ENCODE measurements around the gene GDPD5. TPM values are rescaled to one million over a fixed set of nuclear protein-coding genes. Genes with fewer than 3 reads are reported as not detected.

GDPD5 gene
- polyA plus RNA-seq, 3 donors, result 4.9 to 39.0 (median 7.6) TPM

- Histone ChIP-seq H3K79me2 (ENCODE audit: insufficient read depth, low read length) (peaks cover 6% of the 10 kb centered on the region), H3K4me3 (replicated peaks in 1 of 3; ENCODE audit: low read depth in 2 of 3, low read length in 3 of 3) (no peak overlapping the region), H3K4me2 (replicated peaks; ENCODE audit: extremely low read depth, low read length, poor library complexity, severe bottlenecking) (no peak overlapping the region), H3K4me1 (ENCODE audit: control insufficient read depth in 1 of 2, insufficient read depth in 2 of 2, low read length in 2 of 2) (peaks cover 42 to 44% of the 10 kb centered on the region in 2 donors), H3K36me3 (replicated peaks in 1 of 2; ENCODE audit: control insufficient read depth in 1 of 2, insufficient read depth in 2 of 2, low read length in 2 of 2) (no peaks in the 10 kb centered on the region), H3K27me3 (ENCODE audit: control insufficient read depth in 2 of 2, insufficient read depth in 2 of 2, low read length in 2 of 2) (no peaks in the 10 kb centered on the region), H2AFZ (ENCODE audit: insufficient read depth, low read depth, low read length, poor library complexity, severe bottlenecking) (no peak overlapping the region), H3K27ac (ENCODE audit: low read depth in 1 of 2, low read length in 2 of 2) (peak overlapping the region in 1 of 2 donors; percentile 11), H4K20me1 (ENCODE audit: insufficient read depth, low read length) (no peaks in the 10 kb centered on the region), H3K9me3 (replicated peaks in 1 of 2; ENCODE audit: control insufficient read depth in 1 of 2, insufficient read depth in 1 of 2, low read length in 2 of 2) (no peaks in the 10 kb centered on the region), H3K9ac (ENCODE audit: insufficient read depth, low read length, poor library complexity, severe bottlenecking) (no peak overlapping the region)
- peak overlapping the region in 3 of 7 donors; percentile 40 to 75 (median 43) for H3K27ac Mint-ChIP-seq
- peaks cover 0 to 2% (median 0%) of the 10 kb centered on the region in 7 donors for H3K9me3 Mint-ChIP-seq
- peaks cover 52% of the 10 kb centered on the region for H3K4me1 Mint-ChIP-seq
- TF ChIP-seq CTCF (IDR thresholded peaks at IDR 0.05), result no peak
- peaks cover 2 to 3% of the 10 kb centered on the region in 2 donors for H3K36me3 Mint-ChIP-seq
- no peak for DNase-seq
- intact Hi-C loops (cut with micrococcal nuclease), result no loop called here
- peaks cover 0 to 4% (median 2%) of the 10 kb centered on the region in 3 donors for H3K27me3 Mint-ChIP-seq (ENCODE audit: low read depth in 3 of 3)
- no peak overlapping the region for H3K4me3 Mint-ChIP-seq
- 95% methylated on average over 2 of the region's 3 CpGs for WGBS (ENCODE audit: insufficient coverage)
These were observed 18.2 kb downstream of the GDPD5 start for GRCh38 chr11:75507571-75507970.

GRCh38 chr11:75506827-75507226 lies 18.9 kb downstream of the GDPD5 start:
- Histone ChIP-seq H3K27ac (ENCODE audit: low read depth in 1 of 2, low read length in 2 of 2) (no peak overlapping the region), H2AFZ (ENCODE audit: insufficient read depth, low read depth, low read length, poor library complexity, severe bottlenecking) (no peak overlapping the region), H4K20me1 (ENCODE audit: insufficient read depth, low read length) (no peaks in the 10 kb centered on the region), H3K36me3 (replicated peaks in 1 of 2; ENCODE audit: control insufficient read depth in 1 of 2, insufficient read depth in 2 of 2, low read length in 2 of 2) (no peaks in the 10 kb centered on the region), H3K4me1 (ENCODE audit: control insufficient read depth in 1 of 2, insufficient read depth in 2 of 2, low read length in 2 of 2) (peaks cover 42 to 44% of the 10 kb centered on the region in 2 donors), H3K27me3 (ENCODE audit: control insufficient read depth in 2 of 2, insufficient read depth in 2 of 2, low read length in 2 of 2) (no peaks in the 10 kb centered on the region), H3K9me3 (replicated peaks in 1 of 2; ENCODE audit: control insufficient read depth in 1 of 2, insufficient read depth in 1 of 2, low read length in 2 of 2) (no peaks in the 10 kb centered on the region), H3K79me2 (ENCODE audit: insufficient read depth, low read length) (peaks cover 6% of the 10 kb centered on the region), H3K4me3 (replicated peaks in 1 of 3; ENCODE audit: low read depth in 2 of 3, low read length in 3 of 3) (no peak overlapping the region), H3K9ac (ENCODE audit: insufficient read depth, low read length, poor library complexity, severe bottlenecking) (no peak overlapping the region), H3K4me2 (replicated peaks; ENCODE audit: extremely low read depth, low read length, poor library complexity, severe bottlenecking) (no peak overlapping the region)
- H3K9me3 Mint-ChIP-seq, result peaks cover 0 to 2% (median 0%) of the 10 kb centered on the region in 7 donors
- peaks cover 48% of the 10 kb centered on the region for H3K4me1 Mint-ChIP-seq
- WGBS (ENCODE audit: insufficient coverage), result 97% methylated on average over 5 of the region's 6 CpGs
- H3K27ac Mint-ChIP-seq, result peak overlapping the region in 2 of 7 donors; percentile 9 to 48
- no peak for TF ChIP-seq CTCF (IDR thresholded peaks at IDR 0.05)
- no peak for DNase-seq
- peaks cover 0 to 4% (median 2%) of the 10 kb centered on the region in 3 donors for H3K27me3 Mint-ChIP-seq (ENCODE audit: low read depth in 3 of 3)
- H3K36me3 Mint-ChIP-seq, result peaks cover 2 to 3% of the 10 kb centered on the region in 2 donors
- H3K4me3 Mint-ChIP-seq, result no peak overlapping the region
- intact Hi-C loops (cut with micrococcal nuclease), result no loop called here
